WTC11 (cell line): ENCODE measurements around the gene AGBL1. TPM values are rescaled to one million over a fixed set of nuclear protein-coding genes. Genes with fewer than 3 reads are reported as not detected.

ENCODE experiments used
- ATAC-seq: fragments of 200-7000 bp; cut with Tn5 transposase; 2 replicates; pipeline ENCODE4 v1.10.0; 2021; ENCODE audit warnings: mild to moderate bottlenecking, moderate library complexity
- CTCF ChIA-PET: fragments of 300-600 bp; sonication (Branson Sonifier 250); formaldehyde crosslinking; loops from one replicate; lab custom pipeline; 2021; ENCODE audit warnings: antibody characterized with exemption; lab: Charles Lee
- POLR2A ChIA-PET: fragments of 350-600 bp; sonication (Branson Sonifier 250); formaldehyde crosslinking; loops from one replicate; lab custom pipeline; 2021; ENCODE audit warnings: antibody characterized with exemption; lab: Charles Lee
- DNase-seq: peaks from one replicate; pipeline ENCODE4 v3.0.0; 2021; ENCODE audit warnings: low spot score
- H3K27ac Mint-ChIP-seq: 2 replicates; pipeline ENCODE4 v1.8.0; 2021; ENCODE audit warnings: mixed read lengths
- H3K27me3 Mint-ChIP-seq: 2 replicates; pipeline ENCODE4 v1.8.0; 2021; ENCODE audit warnings: low read depth, mild to moderate bottlenecking, moderate library complexity, mixed read lengths
- H3K36me3 Mint-ChIP-seq: 2 replicates; pipeline ENCODE4 v1.8.0; 2021; ENCODE audit warnings: mixed read lengths
- H3K4me1 Mint-ChIP-seq: 2 replicates; pipeline ENCODE4 v1.8.0; 2022; ENCODE audit warnings: mixed read lengths
- H3K4me3 Mint-ChIP-seq: 2 replicates; pipeline ENCODE4 v1.8.0; 2021; ENCODE audit warnings: mild to moderate bottlenecking, moderate library complexity, mixed read lengths
- H3K9me3 Mint-ChIP-seq: 2 replicates; pipeline ENCODE4 v1.8.0; 2021; ENCODE audit warnings: mixed read lengths
- ATF1 ChIP-seq: sonication (generic); formaldehyde crosslinking; IDR thresholded peaks from 2 replicates; pipeline ENCODE4 v1.8.1; 2023; ENCODE audit warnings: mild to moderate bottlenecking, moderate library complexity, missing genetic modification reagents
- CREB1 ChIP-seq: sonication (generic); formaldehyde crosslinking; IDR thresholded peaks from 2 replicates; pipeline ENCODE4 v1.8.0; 2023; ENCODE audit warnings: mild to moderate bottlenecking, missing genetic modification reagents
- ELF4 ChIP-seq: sonication (generic); formaldehyde crosslinking; IDR thresholded peaks from 2 replicates; pipeline ENCODE4 v1.8.1; 2022; ENCODE audit warnings: low read depth, mild to moderate bottlenecking, moderate library complexity, missing genetic modification reagents
- ETV6 ChIP-seq: sonication (generic); formaldehyde crosslinking; IDR thresholded peaks from 2 replicates; pipeline ENCODE4 v1.8.1; 2022; ENCODE audit warnings: mild to moderate bottlenecking, missing genetic modification reagents
- FOXK1 ChIP-seq: sonication (generic); formaldehyde crosslinking; IDR thresholded peaks from 2 replicates; pipeline ENCODE4 v1.8.0; 2022; ENCODE audit warnings: mild to moderate bottlenecking, moderate library complexity, missing genetic modification reagents
- FOXP1 ChIP-seq: sonication (generic); formaldehyde crosslinking; IDR thresholded peaks from 2 replicates; pipeline ENCODE4 v1.8.0; 2022; ENCODE audit warnings: missing genetic modification reagents, mild to moderate bottlenecking, moderate library complexity, borderline replicate concordance
- GRHL2 ChIP-seq: fragments of 250-450 bp; sonication (Bioruptor Pico); IDR thresholded peaks from 2 replicates; pipeline ENCODE4 v1.8.0; 2022; ENCODE audit warnings: mild to moderate bottlenecking, moderate library complexity; ENCODE audit not compliant: insufficient replicate concordance, severe bottlenecking
- GTF2I ChIP-seq: fragments of 250-450 bp; sonication (Bioruptor Pico); conservative IDR thresholded peaks from 2 replicates; pipeline ENCODE4 v1.4.0; 2021; ENCODE audit warnings: mild to moderate bottlenecking
- MYBL2 ChIP-seq: sonication (generic); formaldehyde crosslinking; IDR thresholded peaks from 2 replicates; pipeline ENCODE4 v1.8.1; 2023; ENCODE audit warnings: mild to moderate bottlenecking, moderate library complexity, missing genetic modification reagents
- NFATC4 ChIP-seq: fragments of 250-450 bp; sonication (Bioruptor Pico); IDR thresholded peaks from 2 replicates; pipeline ENCODE4 v1.9.0; 2021; ENCODE audit warnings: mild to moderate bottlenecking
- RELA ChIP-seq: sonication (generic); formaldehyde crosslinking; IDR thresholded peaks from 2 replicates; pipeline ENCODE4 v1.8.1; 2022; ENCODE audit warnings: missing genetic modification reagents, mild to moderate bottlenecking, borderline replicate concordance
- SMAD4 ChIP-seq: sonication (generic); formaldehyde crosslinking; IDR thresholded peaks from 2 replicates; pipeline ENCODE4 v1.8.0; 2022; ENCODE audit warnings: mild to moderate bottlenecking, missing genetic modification reagents
- TP53 ChIP-seq: sonication (generic); formaldehyde crosslinking; IDR thresholded peaks from 2 replicates; pipeline ENCODE4 v1.8.1; 2023; ENCODE audit warnings: mild to moderate bottlenecking, missing genetic modification reagents
- ZNF138 ChIP-seq: sonication (generic); formaldehyde crosslinking; conservative IDR thresholded peaks from 2 replicates; pipeline ENCODE4 v1.8.1; 2022; ENCODE audit warnings: mild to moderate bottlenecking, moderate library complexity, missing genetic modification reagents
- total RNA-seq: library from RNA; stranded (reverse); gene quantifications from 3 replicates; pipeline ENCODE4 v1.2.3, GENCODE V29; 2021
- TF ChIP-seq, protein P1 (sequence below): sonication (generic); formaldehyde crosslinking; IDR thresholded peaks from 2 replicates; pipeline ENCODE4 v1.8.1; 2023; ENCODE audit warnings: mild to moderate bottlenecking, missing genetic modification reagents, borderline replicate concordance
- TF ChIP-seq, protein P2 (sequence below): sonication (generic); formaldehyde crosslinking; IDR thresholded peaks from 2 replicates; pipeline ENCODE4 v1.8.1; 2022; ENCODE audit warnings: missing genetic modification reagents, borderline replicate concordance
- TF ChIP-seq, protein P3 (sequence below): sonication (generic); formaldehyde crosslinking; IDR thresholded peaks from 2 replicates; pipeline ENCODE4 v1.8.1; 2023; ENCODE audit warnings: mild to moderate bottlenecking, missing genetic modification reagents
- TF ChIP-seq, protein P4 (sequence below): sonication (generic); formaldehyde crosslinking; IDR thresholded peaks from 2 replicates; pipeline ENCODE4 v1.8.0; 2022; ENCODE audit warnings: mild to moderate bottlenecking, missing genetic modification reagents

The AGBL1 gene
- total RNA-seq, 1 experiment from 2014 or later: not detected

DNA sequence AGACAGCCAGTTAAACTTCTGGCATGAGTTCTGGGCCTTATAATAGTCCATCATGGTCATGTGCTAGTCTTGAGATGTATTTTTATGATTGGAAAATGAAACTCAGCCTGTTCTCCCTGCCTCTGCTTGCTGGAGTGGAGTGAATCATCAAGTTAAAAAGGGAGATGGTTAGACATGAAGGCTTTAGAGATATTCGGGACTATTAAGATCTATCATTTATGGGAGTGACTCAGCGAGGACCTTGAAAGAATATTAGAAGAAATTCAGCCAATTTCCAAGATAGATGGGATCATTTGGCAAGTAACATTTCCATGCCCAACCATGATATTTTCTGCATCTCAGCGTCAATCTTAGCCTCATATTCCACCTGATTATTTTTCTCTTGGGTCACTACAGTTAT lies 79.8 kb downstream of the AGBL1 start (continued):
- TF ChIP-seq, protein P1, sequence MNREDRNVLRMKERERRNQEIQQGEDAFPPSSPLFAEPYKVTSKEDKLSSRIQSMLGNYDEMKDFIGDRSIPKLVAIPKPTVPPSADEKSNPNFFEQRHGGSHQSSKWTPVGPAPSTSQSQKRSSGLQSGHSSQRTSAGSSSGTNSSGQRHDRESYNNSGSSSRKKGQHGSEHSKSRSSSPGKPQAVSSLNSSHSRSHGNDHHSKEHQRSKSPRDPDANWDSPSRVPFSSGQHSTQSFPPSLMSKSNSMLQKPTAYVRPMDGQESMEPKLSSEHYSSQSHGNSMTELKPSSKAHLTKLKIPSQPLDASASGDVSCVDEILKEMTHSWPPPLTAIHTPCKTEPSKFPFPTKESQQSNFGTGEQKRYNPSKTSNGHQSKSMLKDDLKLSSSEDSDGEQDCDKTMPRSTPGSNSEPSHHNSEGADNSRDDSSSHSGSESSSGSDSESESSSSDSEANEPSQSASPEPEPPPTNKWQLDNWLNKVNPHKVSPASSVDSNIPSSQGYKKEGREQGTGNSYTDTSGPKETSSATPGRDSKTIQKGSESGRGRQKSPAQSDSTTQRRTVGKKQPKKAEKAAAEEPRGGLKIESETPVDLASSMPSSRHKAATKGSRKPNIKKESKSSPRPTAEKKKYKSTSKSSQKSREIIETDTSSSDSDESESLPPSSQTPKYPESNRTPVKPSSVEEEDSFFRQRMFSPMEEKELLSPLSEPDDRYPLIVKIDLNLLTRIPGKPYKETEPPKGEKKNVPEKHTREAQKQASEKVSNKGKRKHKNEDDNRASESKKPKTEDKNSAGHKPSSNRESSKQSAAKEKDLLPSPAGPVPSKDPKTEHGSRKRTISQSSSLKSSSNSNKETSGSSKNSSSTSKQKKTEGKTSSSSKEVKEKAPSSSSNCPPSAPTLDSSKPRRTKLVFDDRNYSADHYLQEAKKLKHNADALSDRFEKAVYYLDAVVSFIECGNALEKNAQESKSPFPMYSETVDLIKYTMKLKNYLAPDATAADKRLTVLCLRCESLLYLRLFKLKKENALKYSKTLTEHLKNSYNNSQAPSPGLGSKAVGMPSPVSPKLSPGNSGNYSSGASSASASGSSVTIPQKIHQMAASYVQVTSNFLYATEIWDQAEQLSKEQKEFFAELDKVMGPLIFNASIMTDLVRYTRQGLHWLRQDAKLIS: no peak

DNA sequence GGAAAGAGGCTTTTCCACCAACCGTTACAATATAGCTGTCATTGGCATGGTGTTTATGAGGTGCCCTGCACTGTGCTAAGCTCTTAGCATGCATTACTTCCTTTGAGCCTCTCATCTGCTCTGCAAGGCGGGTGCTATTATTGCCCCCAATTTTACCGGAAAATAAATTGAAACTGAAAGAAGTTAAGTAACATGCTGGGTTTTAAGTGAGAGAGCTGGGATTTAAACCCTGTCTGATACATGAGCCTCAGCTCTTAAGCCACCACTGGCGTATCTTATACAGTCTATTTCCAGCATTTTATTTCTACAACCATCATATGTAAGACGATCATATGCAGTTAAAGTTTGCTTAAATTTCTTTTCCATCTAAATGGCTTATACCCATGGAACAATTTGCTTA lies 81.6 kb downstream of the AGBL1 start:
- peaks cover 17% of the 10 kb centered on the region for H3K9me3 Mint-ChIP-seq
- no peak overlapping the region for H3K4me3 Mint-ChIP-seq
- ATAC-seq: no peak
- DNase-seq: no peak
- no peaks in the 10 kb centered on the region for H3K27me3 Mint-ChIP-seq
- peaks cover 29% of the 10 kb centered on the region for H3K4me1 Mint-ChIP-seq
- TF ChIP-seq RELA: no peak
- TF ChIP-seq GTF2I (CRISPR knock-in tag): no peak
- TF ChIP-seq FOXP1: no peak
- TF ChIP-seq CREB1 (CRISPR knock-in tag): no peak
- TF ChIP-seq ETV6 (CRISPR knock-in tag): no peak
- no peaks in the 10 kb centered on the region for H3K36me3 Mint-ChIP-seq
- POLR2A ChIA-PET: no interaction called here
- CTCF ChIA-PET: no interaction called here
- H3K27ac Mint-ChIP-seq: no peak overlapping the region

DNA sequence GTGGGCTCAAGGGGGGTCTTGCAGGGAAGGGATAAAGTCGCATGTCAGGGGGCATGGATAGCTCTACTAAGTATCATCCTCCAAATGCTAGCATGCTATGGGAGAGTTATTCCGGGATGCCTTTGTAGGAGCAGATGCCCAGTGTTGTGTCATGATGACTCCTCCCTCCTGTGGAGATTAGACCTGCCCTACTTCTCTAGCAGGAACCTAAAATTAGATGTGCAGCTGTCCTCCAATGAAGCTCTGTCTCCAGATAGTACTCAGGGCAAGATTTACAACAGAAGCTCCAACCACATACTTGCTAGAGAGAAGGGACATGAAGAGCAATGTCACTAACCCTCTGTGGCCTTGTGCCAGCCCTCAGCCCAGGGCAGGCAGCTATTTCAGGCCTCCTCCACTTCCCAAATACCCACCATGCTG lies 82.5 kb downstream of the AGBL1 start:
- TF ChIP-seq ZNF138 (no peak), ATF1 (CRISPR knock-in tag) (no peak), ELF4 (CRISPR knock-in tag) (no peak), NFATC4 (CRISPR knock-in tag) (no peak), GRHL2 (no peak), FOXK1 (CRISPR knock-in tag) (no peak), MYBL2 (no peak), TP53 (CRISPR knock-in tag) (no peak), SMAD4 (CRISPR knock-in tag) (no peak)
- TF ChIP-seq, protein P2, sequence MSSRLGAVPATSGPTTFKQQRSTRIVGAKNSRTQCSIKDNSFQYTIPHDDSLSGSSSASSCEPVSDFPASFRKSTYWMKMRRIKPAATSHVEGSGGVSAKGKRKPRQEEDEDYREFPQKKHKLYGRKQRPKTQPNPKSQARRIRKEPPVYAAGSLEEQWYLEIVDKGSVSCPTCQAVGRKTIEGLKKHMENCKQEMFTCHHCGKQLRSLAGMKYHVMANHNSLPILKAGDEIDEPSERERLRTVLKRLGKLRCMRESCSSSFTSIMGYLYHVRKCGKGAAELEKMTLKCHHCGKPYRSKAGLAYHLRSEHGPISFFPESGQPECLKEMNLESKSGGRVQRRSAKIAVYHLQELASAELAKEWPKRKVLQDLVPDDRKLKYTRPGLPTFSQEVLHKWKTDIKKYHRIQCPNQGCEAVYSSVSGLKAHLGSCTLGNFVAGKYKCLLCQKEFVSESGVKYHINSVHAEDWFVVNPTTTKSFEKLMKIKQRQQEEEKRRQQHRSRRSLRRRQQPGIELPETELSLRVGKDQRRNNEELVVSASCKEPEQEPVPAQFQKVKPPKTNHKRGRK: no peak
- TF ChIP-seq, protein P3, sequence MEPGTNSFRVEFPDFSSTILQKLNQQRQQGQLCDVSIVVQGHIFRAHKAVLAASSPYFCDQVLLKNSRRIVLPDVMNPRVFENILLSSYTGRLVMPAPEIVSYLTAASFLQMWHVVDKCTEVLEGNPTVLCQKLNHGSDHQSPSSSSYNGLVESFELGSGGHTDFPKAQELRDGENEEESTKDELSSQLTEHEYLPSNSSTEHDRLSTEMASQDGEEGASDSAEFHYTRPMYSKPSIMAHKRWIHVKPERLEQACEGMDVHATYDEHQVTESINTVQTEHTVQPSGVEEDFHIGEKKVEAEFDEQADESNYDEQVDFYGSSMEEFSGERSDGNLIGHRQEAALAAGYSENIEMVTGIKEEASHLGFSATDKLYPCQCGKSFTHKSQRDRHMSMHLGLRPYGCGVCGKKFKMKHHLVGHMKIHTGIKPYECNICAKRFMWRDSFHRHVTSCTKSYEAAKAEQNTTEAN (CRISPR knock-in tag): no peak
- TF ChIP-seq, protein P4, sequence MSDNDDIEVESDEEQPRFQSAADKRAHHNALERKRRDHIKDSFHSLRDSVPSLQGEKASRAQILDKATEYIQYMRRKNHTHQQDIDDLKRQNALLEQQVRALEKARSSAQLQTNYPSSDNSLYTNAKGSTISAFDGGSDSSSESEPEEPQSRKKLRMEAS (CRISPR knock-in tag): no peak
- TF ChIP-seq, protein P1: no peak
- Mint-ChIP-seq H3K9me3 (peaks cover 20% of the 10 kb centered on the region), H3K27ac (no peak overlapping the region), H3K4me3 (no peak overlapping the region), H3K27me3 (no peaks in the 10 kb centered on the region), H3K36me3 (no peaks in the 10 kb centered on the region), H3K4me1 (peaks cover 26% of the 10 kb centered on the region)
- ChIA-PET POLR2A (no interaction called here), CTCF (no interaction called here)
- DNase-seq (no peak), ATAC-seq (no peak)
